HUDEP-2 (cell line): ENCODE measurements around the gene NCK2.
"Not testable (repeated sequence)": the region's sequence is repeated elsewhere in the genome, so short reads cannot be mapped to it uniquely, and the experiment has no call there.

Experiments used
- DNase-seq, 76 experiments: peaks; one replicate each; lab custom pipeline; 2025; ENCODE audit not compliant: unreplicated experiment in 76 of 76; lab: John Stamatoyannopoulos, UW

Gene NCK2

GRCh38 chr2:105754011-105754410 is 9.3 kb downstream of the NCK2 start:
- DNase-seq = no peak

DNA sequence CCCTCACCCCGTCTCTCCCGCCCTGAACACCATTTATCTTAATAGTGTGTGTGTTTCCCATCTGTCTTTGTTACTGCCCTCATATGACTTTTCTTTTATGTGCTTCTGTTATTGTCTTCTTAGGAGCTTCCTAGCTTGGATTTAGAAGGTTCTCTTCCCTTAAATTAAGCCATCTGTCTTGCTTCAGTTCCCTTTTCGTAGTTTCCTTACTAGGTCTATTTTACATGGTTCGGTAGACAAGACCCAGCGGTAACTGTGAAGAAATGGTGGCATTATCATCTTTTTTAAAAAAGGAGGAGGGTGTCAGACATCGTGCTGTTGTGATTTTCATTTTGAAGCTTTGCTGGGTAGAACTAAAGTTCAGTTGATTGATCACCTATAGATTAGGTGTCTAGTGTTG is 10.3 kb downstream of the NCK2 start:
- no peak for DNase-seq

- no peak for DNase-seq
Measured at GRCh38 chr2:105755895-105756294, 11.2 kb downstream of the NCK2 start.

- DNase-seq = no peak
Measured at GRCh38 chr2:105756435-105756834, 11.7 kb downstream of the NCK2 start.

- not testable (repeated sequence) for DNase-seq
Measured at GRCh38 chr2:105756865-105757264, 12.2 kb downstream of the NCK2 start.

- no peak for DNase-seq
Measured at GRCh38 chr2:105757433-105757832, 12.7 kb downstream of the NCK2 start.

GRCh38 chr2:105760191-105760590 is 15.5 kb downstream of the NCK2 start:
- no peak for DNase-seq

- no peak for DNase-seq
Measured at GRCh38 chr2:105760639-105761337, 16.1 kb downstream of the NCK2 start.

DNA sequence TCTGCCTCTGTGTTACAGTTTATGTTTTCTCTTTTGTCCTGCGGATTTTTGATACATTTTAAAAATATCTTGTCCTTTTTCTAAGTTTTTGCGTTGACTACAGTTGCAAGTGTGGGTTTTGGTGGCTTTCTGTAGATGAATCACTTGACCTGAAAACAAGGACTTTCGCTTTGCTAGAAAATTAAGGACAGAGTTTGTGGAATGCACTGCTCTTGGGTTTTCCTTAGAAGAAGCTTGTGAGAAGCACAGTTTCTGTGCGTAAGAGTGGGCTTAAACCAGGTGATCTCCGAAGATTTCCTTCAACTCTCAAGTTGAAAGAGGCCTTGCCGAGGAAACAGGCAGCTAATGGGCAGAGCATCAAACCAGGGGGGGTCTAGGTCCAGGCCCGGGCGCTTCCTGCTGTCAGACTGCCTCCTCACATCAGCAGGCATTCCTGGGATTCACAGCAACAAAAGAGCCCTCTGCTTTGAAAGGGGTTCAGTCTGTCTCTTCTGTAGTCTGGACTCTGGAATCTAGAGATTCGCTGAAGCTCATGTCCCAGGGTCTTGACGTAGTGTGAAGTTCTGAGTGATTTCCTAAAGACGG is 17.3 kb downstream of the NCK2 start:
- DNase-seq = no peak

DNA sequence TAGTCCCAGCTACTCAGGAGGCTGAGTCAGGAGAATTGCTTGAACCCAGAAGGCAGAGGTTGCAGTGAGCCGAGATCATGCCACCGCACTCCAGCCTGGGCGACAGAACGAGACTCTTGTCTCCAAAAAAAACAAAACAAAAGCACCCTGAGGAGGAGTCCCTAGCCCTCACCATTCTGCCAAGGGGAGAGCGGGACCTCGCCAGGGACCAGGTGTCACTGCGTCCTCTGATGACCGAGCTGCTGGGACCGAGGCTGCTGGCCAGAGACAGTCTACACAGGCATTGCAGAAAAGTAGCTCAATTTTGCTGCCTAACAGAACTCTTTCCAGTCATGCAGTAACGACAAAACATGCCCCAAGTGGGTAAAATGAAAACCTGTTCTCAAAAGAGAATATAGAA is 18.4 kb downstream of the NCK2 start:
- DNase-seq = no peak

DNA sequence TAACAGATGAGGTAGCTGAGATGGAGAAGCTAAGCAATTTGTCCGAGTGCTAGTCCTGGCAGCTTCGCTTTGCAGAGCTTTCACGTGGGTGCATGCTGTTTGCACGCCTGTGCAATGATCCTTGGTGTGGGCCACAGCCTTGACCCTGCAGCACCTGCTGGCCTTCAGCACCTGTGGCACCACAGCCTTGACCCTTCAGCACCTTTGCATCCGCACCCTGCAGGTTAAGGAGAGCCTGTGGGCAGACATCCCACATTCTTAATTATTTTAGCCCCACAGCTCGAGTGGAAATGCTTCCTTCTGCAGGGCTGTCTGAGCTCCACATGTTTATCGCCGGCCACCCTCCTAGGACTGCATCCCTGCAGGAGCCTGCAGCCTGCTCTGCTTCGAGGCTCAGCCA is 19.3 kb downstream of the NCK2 start:
- DNase-seq = no peak

DNA sequence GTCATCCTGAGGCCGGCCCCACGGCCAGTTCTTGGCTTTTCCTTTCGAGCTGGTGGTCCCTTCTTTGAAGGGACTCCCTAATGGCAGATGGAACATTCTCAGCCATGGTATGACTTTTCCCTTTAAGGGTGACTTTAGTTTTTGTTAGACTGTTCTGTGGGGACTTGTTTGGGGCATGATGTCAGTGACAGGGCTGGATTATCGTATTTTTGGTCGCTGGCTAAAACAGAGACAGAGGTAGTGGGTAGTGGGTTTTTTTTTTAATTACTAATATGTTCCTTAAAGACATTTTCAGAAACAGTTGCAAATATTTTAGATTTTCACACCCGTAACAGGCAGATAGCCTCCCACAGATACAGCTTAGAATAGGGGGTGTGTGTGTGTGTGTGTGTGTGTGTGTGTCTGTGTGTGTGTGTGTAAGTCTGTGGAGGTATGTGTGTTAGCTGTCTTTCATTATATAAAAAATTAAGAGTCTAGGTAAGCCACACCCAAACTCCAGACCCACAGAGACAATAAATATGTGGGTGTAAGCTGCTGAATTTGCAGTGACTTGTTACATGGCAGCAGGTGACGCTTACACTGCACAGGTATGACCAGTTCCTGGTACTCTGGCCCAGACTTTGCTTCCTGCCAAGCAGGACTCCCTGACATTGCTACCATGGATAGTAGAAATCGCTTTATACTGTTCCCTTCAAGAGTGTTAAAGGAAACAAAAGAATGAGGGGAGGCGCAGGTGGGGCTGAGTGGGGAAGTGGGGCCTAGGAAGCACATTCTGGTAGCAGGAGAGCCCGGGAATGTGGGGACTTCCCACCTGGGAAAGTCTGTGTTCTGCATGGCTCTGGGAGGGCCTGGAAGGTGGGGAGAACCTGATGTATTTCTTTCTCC is 20.9 kb downstream of the NCK2 start:
- no peak for DNase-seq

DNA sequence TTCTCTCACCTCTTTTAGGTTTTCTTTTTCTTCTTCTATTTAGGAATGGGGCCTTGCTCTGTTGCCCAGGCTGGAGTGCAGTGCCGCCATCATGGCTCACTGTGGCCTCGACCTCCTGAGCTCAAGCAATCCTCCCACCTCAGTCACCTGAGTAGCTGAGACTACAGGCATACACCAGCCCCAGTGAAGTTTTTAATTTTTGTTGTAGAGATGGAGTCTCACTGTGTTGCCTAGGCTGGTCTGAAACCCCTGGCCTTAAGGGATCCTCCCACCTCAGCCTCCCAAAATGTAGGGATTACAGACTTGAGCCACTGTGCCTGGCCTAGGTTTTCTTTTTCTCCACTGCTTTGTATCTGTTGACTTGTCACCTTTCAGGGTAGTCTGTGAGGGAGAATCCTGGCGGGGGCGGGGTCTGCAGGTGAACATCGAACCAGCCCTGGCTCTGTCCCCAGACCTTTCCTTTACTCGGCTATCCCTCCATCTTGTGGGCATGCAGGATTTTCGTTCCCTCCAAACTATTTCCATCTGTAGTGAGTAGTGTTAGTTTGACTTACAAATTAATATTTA is 21.7 kb downstream of the NCK2 start:
- no peak for DNase-seq

GRCh38 chr2:105768176-105768575 is 23.5 kb downstream of the NCK2 start:
- no peak for DNase-seq

GRCh38 chr2:105768961-105769452 is 24.3 kb downstream of the NCK2 start:
- no peak for DNase-seq

DNA sequence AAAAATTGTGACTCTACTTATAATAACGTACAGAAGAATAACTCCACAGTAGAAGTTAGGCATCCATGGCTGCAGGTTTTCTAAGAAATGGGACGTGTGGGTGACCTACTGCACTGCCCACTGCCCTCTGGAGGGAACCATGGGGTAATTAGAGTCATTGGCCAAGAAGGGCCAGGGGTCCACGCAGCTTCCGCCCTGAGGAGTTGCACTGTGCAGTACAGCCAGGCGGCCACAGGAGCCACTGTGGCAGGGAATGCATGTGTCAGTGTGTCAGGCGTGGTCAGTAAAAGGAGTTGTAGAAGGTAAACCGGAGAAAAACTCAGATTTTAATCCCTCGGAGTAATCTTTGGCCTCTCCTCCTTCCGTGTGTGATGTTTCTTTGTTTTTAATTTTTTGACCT is 24.8 kb downstream of the NCK2 start:
- no peak for DNase-seq

- DNase-seq = no peak
Measured at GRCh38 chr2:105770149-105770548, 25.4 kb downstream of the NCK2 start.

GRCh38 chr2:105771291-105771690 is 26.6 kb downstream of the NCK2 start:
- not testable (repeated sequence) for DNase-seq

DNA sequence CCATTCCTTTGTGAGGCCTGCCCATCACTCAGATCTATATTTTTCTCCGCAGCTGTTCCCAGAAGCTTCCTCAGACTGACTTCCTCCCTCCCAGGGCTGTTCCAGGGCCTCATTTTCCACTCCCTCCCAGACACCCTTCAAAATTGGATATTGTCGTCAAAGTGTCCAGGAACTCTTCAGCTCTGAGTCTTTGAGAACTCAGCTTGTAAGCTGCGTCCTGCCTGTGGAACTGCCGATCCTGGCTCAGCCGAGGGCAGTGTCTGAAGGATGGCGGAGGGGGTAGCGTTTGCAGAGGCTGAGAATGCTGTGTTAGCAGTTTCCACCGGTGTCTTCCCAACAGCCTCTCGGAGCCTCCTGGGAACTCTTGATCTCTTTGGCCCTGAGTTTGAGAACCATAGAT is 27.1 kb downstream of the NCK2 start:
- no peak for DNase-seq

DNA sequence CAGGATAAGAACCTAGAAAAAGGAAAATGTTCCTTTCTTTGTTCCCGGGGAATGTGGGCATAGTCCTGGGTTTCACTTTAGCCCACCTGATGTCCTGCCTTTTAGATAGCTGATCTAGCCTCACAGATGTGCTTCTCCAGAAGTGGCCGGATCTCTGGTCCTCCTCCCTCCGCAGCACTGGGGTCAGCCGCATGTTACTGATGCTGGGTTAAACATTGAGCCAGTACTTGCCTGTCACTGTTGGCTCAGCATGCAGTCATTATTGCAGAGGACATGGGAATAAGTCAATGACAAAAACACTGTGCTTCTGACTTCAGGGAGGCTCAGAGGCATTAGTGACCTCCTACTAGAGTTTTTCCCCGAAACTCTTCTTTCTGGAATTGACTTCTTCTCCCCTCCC is 27.6 kb downstream of the NCK2 start:
- no peak for DNase-seq

GRCh38 chr2:105773568-105773967 is 28.9 kb downstream of the NCK2 start:
- DNase-seq = no peak
